A673 (cell line): ENCODE results near the gene FRMD5.

Source experiments
- EZH2 ChIP-seq: fragments of 200-600 bp; sonication (generic); IDR thresholded peaks from 2 replicates; pipeline ENCODE4 v1.6.1; 2017; ENCODE audit warnings: borderline replicate concordance, low read depth, mild to moderate bottlenecking, mixed read lengths, antibody characterized with exemption, low read length; ENCODE audit not compliant: poor library complexity, severe bottlenecking
- TF ChIP-seq, protein P1 (sequence below): fragments of 300-800, 200-600 bp; sonication (generic); conservative IDR thresholded peaks from 2 replicates; pipeline ENCODE4 v1.5.1; 2017; ENCODE audit warnings: low read depth, mild to moderate bottlenecking, antibody characterized with exemption, low read length, moderate library complexity, mixed read lengths

DNA sequence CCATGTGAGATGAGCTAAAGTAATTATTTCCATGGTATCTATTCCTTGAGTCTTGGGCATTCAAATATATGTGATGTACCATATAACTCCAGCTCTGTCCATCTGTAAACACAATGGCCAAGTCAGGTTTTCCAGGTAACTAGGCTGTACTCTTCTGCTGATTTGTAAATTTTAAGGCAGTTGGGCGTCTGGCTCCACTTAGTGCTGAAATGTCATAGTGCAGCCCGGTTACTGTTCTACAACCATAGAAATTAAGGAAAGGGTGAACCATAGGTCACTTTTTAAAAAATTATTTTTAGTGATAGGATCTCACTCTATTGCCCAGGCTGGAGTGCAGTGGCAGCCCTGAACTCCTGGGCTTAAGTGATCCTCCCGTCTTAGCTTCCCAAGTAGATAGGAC lies 48.8 kb upstream of the FRMD5 start:
- no peak for TF ChIP-seq EZH2
- TF ChIP-seq, protein P1, sequence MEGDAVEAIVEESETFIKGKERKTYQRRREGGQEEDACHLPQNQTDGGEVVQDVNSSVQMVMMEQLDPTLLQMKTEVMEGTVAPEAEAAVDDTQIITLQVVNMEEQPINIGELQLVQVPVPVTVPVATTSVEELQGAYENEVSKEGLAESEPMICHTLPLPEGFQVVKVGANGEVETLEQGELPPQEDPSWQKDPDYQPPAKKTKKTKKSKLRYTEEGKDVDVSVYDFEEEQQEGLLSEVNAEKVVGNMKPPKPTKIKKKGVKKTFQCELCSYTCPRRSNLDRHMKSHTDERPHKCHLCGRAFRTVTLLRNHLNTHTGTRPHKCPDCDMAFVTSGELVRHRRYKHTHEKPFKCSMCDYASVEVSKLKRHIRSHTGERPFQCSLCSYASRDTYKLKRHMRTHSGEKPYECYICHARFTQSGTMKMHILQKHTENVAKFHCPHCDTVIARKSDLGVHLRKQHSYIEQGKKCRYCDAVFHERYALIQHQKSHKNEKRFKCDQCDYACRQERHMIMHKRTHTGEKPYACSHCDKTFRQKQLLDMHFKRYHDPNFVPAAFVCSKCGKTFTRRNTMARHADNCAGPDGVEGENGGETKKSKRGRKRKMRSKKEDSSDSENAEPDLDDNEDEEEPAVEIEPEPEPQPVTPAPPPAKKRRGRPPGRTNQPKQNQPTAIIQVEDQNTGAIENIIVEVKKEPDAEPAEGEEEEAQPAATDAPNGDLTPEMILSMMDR, result 0 out of 2 replicates have a peak, but pooled peaks have one; percentile 16
